Measurements from ENCODE around the gene LGR6.
"Not testable (repeated sequence)": the region's sequence is repeated elsewhere in the genome, so short reads cannot be mapped to it uniquely, and the experiment has no call there.

LGR6 gene

GRCh38 chr1:202348509-202349205, 155.1 kb downstream of the LGR6 start, which contains the start of gene PPP1R12B:
PPP1R12B (plus strand) TSS chr1:202348699; CDS start chr1:202348852, 153 bp downstream.
- TF ChIP-seq ZNF274 (IDR thresholded peaks at IDR 0.05; ENCODE audit: low read depth, low read length): no peak
- peak within 1 kb of the TSS; percentile 97 for H3K4me3 ChIP-seq (ENCODE audit: low read length)

DNA sequence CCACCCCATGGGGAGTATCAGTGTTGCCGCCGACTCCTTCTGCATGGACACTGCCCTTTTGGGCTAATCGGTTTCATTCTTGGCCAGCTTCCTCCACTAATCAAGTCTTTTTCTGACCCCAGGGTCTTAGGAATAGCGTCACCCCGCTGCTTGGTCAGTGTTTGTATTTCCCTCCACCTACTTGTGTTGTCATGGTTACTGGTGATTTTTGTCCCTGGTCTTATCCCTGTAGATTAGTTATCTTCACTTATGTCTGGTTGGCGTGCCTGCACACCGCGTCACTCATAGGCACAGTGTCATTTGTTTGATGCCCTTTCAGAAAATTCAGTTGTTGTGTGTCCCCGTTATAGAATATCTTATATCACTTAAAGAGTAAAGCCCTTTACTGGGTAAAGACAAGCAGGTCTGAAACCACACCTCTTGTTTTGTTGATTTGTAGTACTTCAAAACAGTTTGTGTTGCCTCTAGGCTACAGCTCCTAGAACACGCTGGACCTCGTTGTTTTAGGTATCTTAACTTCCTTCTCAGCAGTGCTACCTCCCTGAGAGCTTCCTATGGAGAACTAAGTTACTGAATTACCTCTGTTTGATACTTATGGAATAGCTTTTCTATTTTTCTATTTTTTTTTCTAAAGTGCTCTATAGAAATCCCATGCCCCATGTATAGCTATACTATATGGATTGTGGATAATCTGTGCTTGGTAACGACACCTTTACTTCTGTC, 155.8 kb downstream of the LGR6 start:
- TF ChIP-seq ZNF274 (IDR thresholded peaks at IDR 0.05; ENCODE audit: low read depth, low read length): no peak
- peak overlapping the region; percentile 97 for H3K4me3 ChIP-seq (ENCODE audit: low read length)

DNA sequence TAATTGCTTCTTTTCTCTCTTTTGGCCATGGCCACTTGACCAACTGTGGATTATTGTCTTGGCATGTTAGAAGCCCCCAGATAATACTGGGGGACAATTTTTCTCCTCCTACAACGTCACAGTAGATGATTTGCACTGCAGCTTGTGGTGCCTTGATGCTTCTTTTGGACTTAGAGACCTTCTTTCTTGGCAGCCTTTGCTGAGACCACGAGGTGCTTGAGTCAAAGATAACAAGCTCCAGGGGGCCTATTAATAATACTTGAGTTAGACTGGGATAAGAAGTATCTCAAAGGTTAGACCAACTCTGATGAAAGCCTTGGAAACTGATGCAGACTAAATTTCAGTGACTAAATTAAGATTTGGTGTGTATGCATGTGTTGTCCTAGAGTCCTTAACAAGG, 158.1 kb downstream of the LGR6 start:
- no peak for TF ChIP-seq ZNF274 (IDR thresholded peaks at IDR 0.05; ENCODE audit: low read depth, low read length)
- no peak overlapping the region for H3K4me3 ChIP-seq (ENCODE audit: low read length)

DNA sequence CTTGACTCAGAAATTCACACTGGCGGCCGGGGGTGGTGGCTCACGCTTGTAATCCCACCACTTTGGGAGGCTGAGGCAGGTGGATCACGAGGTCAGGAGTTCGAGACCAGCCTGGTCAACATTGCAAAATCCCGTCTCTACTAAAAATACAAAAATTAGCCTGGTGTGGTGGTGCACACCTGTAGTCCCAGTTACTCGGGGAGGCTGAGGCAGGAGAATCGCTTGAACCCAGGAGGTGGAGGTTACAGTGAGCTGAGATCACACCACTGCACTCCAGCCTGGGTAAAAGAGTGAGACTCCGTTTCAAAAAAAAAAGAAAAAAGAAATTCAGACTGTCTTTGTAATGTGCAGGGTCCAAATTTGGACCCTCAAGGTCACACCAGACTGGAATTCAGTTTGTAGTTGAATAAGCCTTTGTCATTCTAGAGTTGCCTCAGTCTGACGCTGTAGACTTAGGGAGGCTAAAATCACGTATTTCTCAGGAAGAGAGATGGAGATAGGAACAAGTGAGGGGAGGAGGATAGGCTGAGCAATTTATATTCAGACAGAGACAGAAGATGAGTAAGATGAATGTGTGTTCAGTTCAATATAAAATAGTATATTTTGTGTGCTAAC, 159.1 kb downstream of the LGR6 start:
- not testable (repeated sequence) for H3K4me3 ChIP-seq (ENCODE audit: low read length)

- no peak overlapping the region for H3K4me3 ChIP-seq (ENCODE audit: low read length)
- TF ChIP-seq ZNF274 (IDR thresholded peaks at IDR 0.05; ENCODE audit: low read depth, low read length): no peak
Observed at GRCh38 chr1:202355944-202356553, 162.4 kb downstream of the LGR6 start.

GRCh38 chr1:202357506-202357905, 163.9 kb downstream of the LGR6 start:
- no peak overlapping the region for H3K4me3 ChIP-seq (ENCODE audit: low read length)
- TF ChIP-seq ZNF274 (IDR thresholded peaks at IDR 0.05; ENCODE audit: low read depth, low read length): no peak

DNA sequence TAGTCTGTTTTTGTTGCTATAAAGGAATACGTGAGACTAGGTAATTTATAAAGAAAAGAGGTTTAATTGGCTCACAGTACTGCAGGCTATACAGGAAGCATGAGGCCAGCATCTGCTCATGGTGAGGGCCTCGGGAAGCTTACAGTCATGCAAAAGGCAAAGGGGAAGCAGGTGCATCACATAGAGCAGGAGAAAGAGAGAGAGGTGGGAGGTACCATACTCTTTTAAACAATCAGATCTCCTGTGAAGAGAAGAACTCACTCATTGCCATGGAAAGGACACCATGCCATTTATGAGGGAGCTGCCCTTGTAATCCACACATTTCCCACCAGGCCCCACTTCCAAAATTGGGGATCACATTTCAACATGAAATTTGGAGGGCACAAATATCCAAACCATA, 167.6 kb downstream of the LGR6 start:
- no peak for TF ChIP-seq ZNF274 (IDR thresholded peaks at IDR 0.05; ENCODE audit: low read depth, low read length)
- H3K4me3 ChIP-seq (ENCODE audit: low read length): no peak overlapping the region

DNA sequence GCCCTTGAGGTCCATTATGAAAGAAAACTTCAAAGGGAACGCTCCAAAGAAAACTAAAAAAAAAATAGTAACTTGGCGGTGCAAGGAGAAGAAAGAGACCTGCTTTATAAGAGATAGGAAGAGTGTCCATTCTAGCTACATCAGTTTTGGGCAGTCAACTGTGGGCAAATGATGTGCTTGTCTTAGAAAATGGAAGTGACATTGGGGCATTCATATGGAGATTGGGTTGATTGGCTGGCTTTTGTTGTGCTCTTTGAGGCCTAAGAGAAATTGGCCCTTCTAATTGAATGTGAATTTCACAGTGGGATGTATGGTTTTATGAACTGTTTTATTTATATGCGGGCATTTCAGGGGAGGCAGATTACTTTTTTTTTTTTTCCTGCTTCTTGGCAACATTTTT, 168.1 kb downstream of the LGR6 start:
- no peak for TF ChIP-seq ZNF274 (IDR thresholded peaks at IDR 0.05; ENCODE audit: low read depth, low read length)

GRCh38 chr1:202362212-202362611, 168.6 kb downstream of the LGR6 start:
- no peak overlapping the region for H3K4me3 ChIP-seq (ENCODE audit: low read length)
- TF ChIP-seq ZNF274 (IDR thresholded peaks at IDR 0.05; ENCODE audit: low read depth, low read length): no peak

More for the DNA sequence above, 168.1 kb downstream of the LGR6 start:
- no peak overlapping the region for H3K4me3 ChIP-seq (ENCODE audit: low read length)

- no peak overlapping the region for H3K4me3 ChIP-seq (ENCODE audit: low read length)
- no peak for TF ChIP-seq ZNF274 (IDR thresholded peaks at IDR 0.05; ENCODE audit: low read depth, low read length)
Observed at GRCh38 chr1:202365092-202365815, 171.7 kb downstream of the LGR6 start.

DNA sequence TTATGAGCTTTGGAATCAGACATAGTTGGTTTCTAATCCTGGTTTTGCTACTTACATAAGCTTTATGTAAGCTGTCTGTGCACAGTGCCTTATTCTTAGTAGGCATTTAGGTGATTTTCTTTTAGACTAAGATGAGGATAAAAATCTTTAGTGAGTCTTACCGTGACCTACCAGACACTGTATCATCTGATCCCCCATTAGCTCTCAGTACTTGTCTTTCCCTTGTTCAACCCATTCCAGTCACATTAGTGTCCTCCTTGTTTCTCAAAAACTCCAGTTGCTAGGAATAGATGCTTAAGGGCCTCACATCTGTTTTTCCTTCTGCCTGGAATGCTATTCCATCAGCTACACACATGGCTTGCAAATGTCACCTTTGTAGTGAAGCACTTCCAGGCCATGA, 173.7 kb downstream of the LGR6 start:
- TF ChIP-seq ZNF274 (IDR thresholded peaks at IDR 0.05; ENCODE audit: low read depth, low read length): no peak
- H3K4me3 ChIP-seq (ENCODE audit: low read length): no peak overlapping the region

Measured in GM08714 (cell line).